Pancreas (tissue), 10 donors: ENCODE results near the gene LRRC8B. TPM values are rescaled to one million over a fixed set of nuclear protein-coding genes. Genes with fewer than 3 reads are reported as not detected.

Experiments
- ATAC-seq, 4 donors: fragments of 200-7000 bp; cut with Tn5 transposase; one replicate each; pipeline versions ENCODE4 v1.8.0 to v1.9.1; 2020; ENCODE audit warnings: mild to moderate bottlenecking in 4 of 4, moderate library complexity in 4 of 4
- DNase-seq, 6 donors: peaks; one replicate each; pipeline ENCODE4 v3.0.0-alpha.2; 2020
- FAIRE-seq: peaks from 2 replicates; lab custom pipeline; 2012; peaks lifted over from hg19 to GRCh38; lab: Jason Lieb, UNC
- H3K27ac ChIP-seq, 4 donors: fragments of 200-600 bp; sonication (generic); 1 replicate in 3 of 4; 2 replicates in 1 of 4; pipeline versions ENCODE4 v1.5.0 to v1.8.0; 2020
- H3K27me3 ChIP-seq, 4 donors: fragments of 200-600 bp; one replicate each; pipeline ENCODE4 v1.8.0; 2021
- H3K36me3 ChIP-seq, 3 donors: fragments of 200-600 bp; sonication (generic) in 1 of 3; one replicate each; pipeline versions ENCODE4 v1.5.0 to v1.8.0; 2020 to 2021
- H3K4me1 ChIP-seq, 3 donors: fragments of 200-600 bp; one replicate each; pipeline ENCODE4 v1.8.0; 2021
- H3K4me3 ChIP-seq, 4 donors: fragments of 200-600 bp; sonication (generic) in 2 of 4; one replicate each; pipeline versions ENCODE4 v1.5.0 to v1.8.0; 2020 to 2021
- H3K9me3 ChIP-seq, 4 donors: fragments of 200-600 bp; one replicate each; pipeline ENCODE4 v1.8.0; 2021
- CTCF ChIP-seq, 4 donors: fragments of 200-600 bp; sonication (generic) in 3 of 4; IDR thresholded peaks; one replicate each; pipeline versions ENCODE4 v1.5.0 to v1.8.0; 2021; ENCODE audit warnings: antibody characterized with exemption in 4 of 4
- WGBS, 2 donors: extraction: QIAGEN DNeasy Blood & Tissue Kit; methylation state at CpG; one replicate each; pipeline ENCODE4 v1.1.7; 2013; 5-methylcytosine and 5-hydroxymethylcytosine counted together
- intact Hi-C, 3 donors: fragments of 100-400 bp; cut with DNase I; formaldehyde crosslinking; loops; one replicate each; pipeline versions ENCODE4 v1.11.1 to v1.14.2; 2022
- polyA plus RNA-seq, 2 donors: library from polyadenylated mRNA; stranded (reverse); fragments of 200-250 nt; gene quantifications; one replicate each; pipeline ENCODE4 v1.2.3, GENCODE V29; 2013
- total RNA-seq, 6 donors: library from RNA; stranded (reverse); fragmentation: NEBNext Ultra II Directional in 4 of 6; extraction: Animal tissue kit (Norgen Biotek cat#: 25700) in 4 of 6; gene quantifications; one replicate each; pipeline versions ENCODE4 v1.2.1 to v1.2.4, GENCODE V29; 2021 to 2023
- donor health status: healthy with polysubstance abuse.
- donor health status: DM: no; HTN: no; CAD: no; lungs with moderate emphysema.
- donor health status: DM: no; HTN: no; CAD: no.
- donor health status: control.
- donor health status: control.
- donor health status: Bipolar disorder and iron deficiency.
- donor health status: DM: yes; HTN: yes; CAD: no.
- donor health status: DM: no; HTN: no; CAD: no.
- donor health status: DM: no; HTN: no; CAD: no.
- donor health status: DM: yes; HTN: yes; CAD: no.

The LRRC8B gene
- total and polyA plus RNA-seq, 8 donors, result 1.7 to 14.2 (median 7.3) TPM

GRCh38 chr1:89599332-89599630 is 74.7 kb downstream of the LRRC8B start:
- H3K36me3 ChIP-seq, result no peaks in the 10 kb centered on the region
- WGBS, 2 donors, result 77 to 79% methylated on average over 2 of the region's 2 CpGs
- DNase-seq, result no peak
- no peak for FAIRE-seq
- no peaks in the 10 kb centered on the region for H3K9me3 ChIP-seq
- H3K27ac ChIP-seq, result no peak overlapping the region
- H3K27me3 ChIP-seq, result no peaks in the 10 kb centered on the region
- no peak for ATAC-seq
- TF ChIP-seq CTCF (IDR thresholded peaks at IDR 0.05), result no peak
- intact Hi-C loops, result loop anchor here in 1 of 3 donors (5.0 kb wide), 1 partner anchor 112 kb away; no protein-coding TSS in a partner anchor
- peaks cover 0 to 5% (median 0%) of the 10 kb centered on the region in 3 donors for H3K4me1 ChIP-seq
- H3K4me3 ChIP-seq, result no peak overlapping the region

GRCh38 chr1:89600451-89601224 is 76.0 kb downstream of the LRRC8B start:
- DNase-seq, result no peak
- H3K27me3 ChIP-seq, result no peaks in the 10 kb centered on the region
- intact Hi-C loops, result loop anchor here in 1 of 3 donors (10.0 kb wide), 1 partner anchor 116 kb away; no protein-coding TSS in a partner anchor
- H3K36me3 ChIP-seq, result no peaks in the 10 kb centered on the region
- no peak for FAIRE-seq
- 85 to 94% methylated on average over 3 of the region's 3 CpGs for WGBS, 2 donors
- ATAC-seq, result no peak
- H3K9me3 ChIP-seq, result no peaks in the 10 kb centered on the region
- no peak for TF ChIP-seq CTCF (IDR thresholded peaks at IDR 0.05)
- no peak overlapping the region for H3K27ac ChIP-seq
- H3K4me3 ChIP-seq, result no peak overlapping the region
- H3K4me1 ChIP-seq, result peaks cover 0 to 5% (median 0%) of the 10 kb centered on the region in 3 donors

GRCh38 chr1:89602871-89603404 is 78.3 kb downstream of the LRRC8B start:
- Histone ChIP-seq H3K9me3 (no peaks in the 10 kb centered on the region), H3K4me1 (no peaks in the 10 kb centered on the region), H3K27ac (no peak overlapping the region), H3K4me3 (no peak overlapping the region), H3K36me3 (no peaks in the 10 kb centered on the region), H3K27me3 (no peaks in the 10 kb centered on the region)
- no peak for TF ChIP-seq CTCF (IDR thresholded peaks at IDR 0.05)
- 52 to 60% methylated on average over 6 of the region's 6 CpGs for WGBS, 2 donors
- ATAC-seq, result no peak
- intact Hi-C loops, result loop anchor here in 1 of 3 donors (10.0 kb wide), 1 partner anchor 118 kb away; no protein-coding TSS in a partner anchor
- FAIRE-seq, result no peak
- DNase-seq, result no peak

- intact Hi-C loops, result loop anchor here in 1 of 3 donors (10.0 kb wide), 1 partner anchor 119 kb away; no protein-coding TSS in a partner anchor
- FAIRE-seq, result no peak
Observed at GRCh38 chr1:89603651-89604413, 79.2 kb downstream of the LRRC8B start.

More at GRCh38 chr1:89603651-89604413, 79.2 kb downstream of the LRRC8B start:
- no peak overlapping the region for H3K27ac ChIP-seq
- 63 to 70% methylated on average over 4 of the region's 4 CpGs for WGBS, 2 donors
- ATAC-seq (no peak), DNase-seq (no peak)
- H3K36me3 ChIP-seq, result no peaks in the 10 kb centered on the region
- H3K4me3 ChIP-seq, result no peak overlapping the region
- H3K4me1 ChIP-seq, result no peaks in the 10 kb centered on the region
- no peaks in the 10 kb centered on the region for H3K9me3 ChIP-seq
- no peaks in the 10 kb centered on the region for H3K27me3 ChIP-seq
- no peak for TF ChIP-seq CTCF (IDR thresholded peaks at IDR 0.05)
